ENCODE results near the gene SMAD9.

Gene SMAD9

GRCh38 chr13:36820222-36820621 is 99.8 kb downstream of the SMAD9 start:
- peak overlapping the region; percentile 95 for H3K4me2 ChIP-seq (ENCODE audit: low read depth, low read length, poor library complexity, severe bottlenecking)
- H3K36me3 ChIP-seq (ENCODE audit: low read length), result 0 out of 2 replicates have a peak, but pooled peaks cover 4% of the 10 kb centered on the region
- H3K79me2 ChIP-seq (ENCODE audit: insufficient read depth, low read length), result peaks cover 60% of the 10 kb centered on the region
- no peaks in the 10 kb centered on the region for H3K9me2 ChIP-seq (replicated peaks; ENCODE audit: insufficient read depth, low read length)
- no peaks in the 10 kb centered on the region for H3K27me3 ChIP-seq (ENCODE audit: low read length)
- no peaks in the 10 kb centered on the region for H3K9me3 ChIP-seq (ENCODE audit: insufficient read depth, low read length)
- peak overlapping the region; percentile 72 for H3K4me3 ChIP-seq (ENCODE audit: insufficient read depth, low read length, poor library complexity, severe bottlenecking)
- H4K20me1 ChIP-seq (ENCODE audit: low read depth, low read length), result 0 out of 2 replicates have a peak, but pooled peaks cover 6% of the 10 kb centered on the region
- peak overlapping the region; percentile 92 for H3K9ac ChIP-seq (ENCODE audit: low read length)
- no peaks in the 10 kb centered on the region for H3F3A ChIP-seq (ENCODE audit: insufficient read depth)
- peak overlapping the region; percentile 81 for H2AFZ ChIP-seq (ENCODE audit: low read depth, low read length, severe bottlenecking)
- TF ChIP-seq CTCF (IDR thresholded peaks at IDR 0.05; ENCODE audit: insufficient read depth, low read length, poor library complexity, severe bottlenecking), result no peak
- no peak for TF ChIP-seq EZH2phosphoT487 (conservative IDR thresholded peaks at IDR 0.05; ENCODE audit: low read length)
- peak overlapping the region; percentile 74 for H3K27ac ChIP-seq (ENCODE audit: low read depth, low read length)

- H3K9me2 ChIP-seq (replicated peaks; ENCODE audit: insufficient read depth, low read length), result no peaks in the 10 kb centered on the region
- H3K36me3 ChIP-seq (ENCODE audit: low read length), result no peaks in the 10 kb centered on the region
- peaks cover 55% of the 10 kb centered on the region for H3K79me2 ChIP-seq (ENCODE audit: insufficient read depth, low read length)
- H2AFZ ChIP-seq (ENCODE audit: low read depth, low read length, severe bottlenecking), result peak overlapping the region; percentile 81
- peak overlapping the region; percentile 72 for H3K4me3 ChIP-seq (ENCODE audit: insufficient read depth, low read length, poor library complexity, severe bottlenecking)
- no peaks in the 10 kb centered on the region for H3K9me3 ChIP-seq (ENCODE audit: insufficient read depth, low read length)
- peak overlapping the region; percentile 95 for H3K4me2 ChIP-seq (ENCODE audit: low read depth, low read length, poor library complexity, severe bottlenecking)
- 0 out of 2 replicates have a peak, but pooled peaks cover 3% of the 10 kb centered on the region for H4K20me1 ChIP-seq (ENCODE audit: low read depth, low read length)
- no peaks in the 10 kb centered on the region for H3F3A ChIP-seq (ENCODE audit: insufficient read depth)
- H3K27ac ChIP-seq (ENCODE audit: low read depth, low read length), result peak overlapping the region; percentile 74
- no peaks in the 10 kb centered on the region for H3K27me3 ChIP-seq (ENCODE audit: low read length)
- TF ChIP-seq EZH2phosphoT487 (conservative IDR thresholded peaks at IDR 0.05; ENCODE audit: low read length) (no peak), CTCF (IDR thresholded peaks at IDR 0.05; ENCODE audit: insufficient read depth, low read length, poor library complexity, severe bottlenecking) (no peak)
- H3K9ac ChIP-seq (ENCODE audit: low read length), result peak overlapping the region; percentile 92
These were observed 100.3 kb downstream of the SMAD9 start for GRCh38 chr13:36819739-36820090.

GRCh38 chr13:36818804-36819738 is 101.0 kb downstream of the SMAD9 start, which contains the start of gene RFXAP:
Gene RFXAP, plus strand, starts transcription at chr13:36819222. Its CDS starts 136 bp downstream, at chr13:36819358.
- peak within 1 kb of the TSS; percentile 74 for H3K27ac ChIP-seq (ENCODE audit: low read depth, low read length)
- H3K4me2 ChIP-seq (ENCODE audit: low read depth, low read length, poor library complexity, severe bottlenecking), result peak within 1 kb of the TSS; percentile 95
- TF ChIP-seq CTCF (IDR thresholded peaks at IDR 0.05; ENCODE audit: insufficient read depth, low read length, poor library complexity, severe bottlenecking), result no peak
- TF ChIP-seq EZH2phosphoT487 (conservative IDR thresholded peaks at IDR 0.05; ENCODE audit: low read length), result no peak
- peak within 1 kb of the TSS; percentile 81 for H2AFZ ChIP-seq (ENCODE audit: low read depth, low read length, severe bottlenecking)
- H3K9me3 ChIP-seq (ENCODE audit: insufficient read depth, low read length), result no peaks in the 10 kb centered on the region
- no peaks in the 10 kb centered on the region for H3K27me3 ChIP-seq (ENCODE audit: low read length)
- 0 out of 2 replicates have a peak, but pooled peaks cover 3% of the 10 kb centered on the region for H4K20me1 ChIP-seq (ENCODE audit: low read depth, low read length)
- H3K9ac ChIP-seq (ENCODE audit: low read length), result peak within 1 kb of the TSS; percentile 92
- H3K9me2 ChIP-seq (replicated peaks; ENCODE audit: insufficient read depth, low read length), result no peaks in the 10 kb centered on the region
- H3K79me2 ChIP-seq (ENCODE audit: insufficient read depth, low read length), result peaks cover 48% of the 10 kb centered on the region
- no peaks in the 10 kb centered on the region for H3K36me3 ChIP-seq (ENCODE audit: low read length)
- H3K4me3 ChIP-seq (ENCODE audit: insufficient read depth, low read length, poor library complexity, severe bottlenecking), result peak within 1 kb of the TSS; percentile 72
- H3F3A ChIP-seq (ENCODE audit: insufficient read depth), result no peaks in the 10 kb centered on the region

Data from SU-DHL-6 (cell line).